OCI-LY7 (cell line): Measurements from ENCODE around the gene DCLRE1B. TPM values are rescaled to one million over a fixed set of nuclear protein-coding genes. Genes with fewer than 3 reads are reported as not detected.

Experiments used
- BruUV-seq: library from RNA; stranded (reverse); fragments of 400-500 nt; replicated peaks from 2 replicates; lab custom pipeline; 2021; lab: Mats Ljungman, UMichigan
- CTCF ChIA-PET: fragments of 300-600 bp; sonication (Branson Sonifier 250); formaldehyde crosslinking; loops from one replicate; lab custom pipeline; 2022; ENCODE audit warnings: antibody characterized with exemption; ENCODE audit not compliant: unreplicated experiment; lab: Charles Lee
- POLR2A ChIA-PET: fragments of 300-600 bp; sonication (Branson Sonifier 250); formaldehyde crosslinking; loops from one replicate; lab custom pipeline; 2022; ENCODE audit warnings: antibody characterized with exemption; lab: Charles Lee
- DNase-seq: peaks from one replicate; pipeline ENCODE4 v3.0.0-alpha.2; 2015; ENCODE audit warnings: low spot score
- H2AFZ ChIP-seq: fragments of 200-600 bp; sonication (generic), shearing (Covaris generic); 2 replicates; pipeline ENCODE4 v1.6.1; 2014; ENCODE audit warnings: mild to moderate bottlenecking, antibody characterized with exemption, low read length, moderate library complexity
- H3K27ac ChIP-seq: fragments of 200-600 bp; sonication (generic); 2 replicates; pipeline ENCODE4 v1.5.1; 2014; ENCODE audit warnings: mixed run types, low read depth, mild to moderate bottlenecking, moderate library complexity, low read length, inconsistent platforms; ENCODE audit not compliant: poor library complexity, severe bottlenecking
- H3K36me3 ChIP-seq: fragments of 200-600 bp; sonication (generic); 2 replicates; pipeline ENCODE4 v1.6.1; 2014; ENCODE audit warnings: mild to moderate bottlenecking, antibody characterized with exemption, low read length, moderate library complexity, mixed read lengths; ENCODE audit not compliant: insufficient read depth
- H3K4me1 ChIP-seq: fragments of 200-600 bp; sonication (generic); 2 replicates; pipeline ENCODE4 v1.5.1; 2014; ENCODE audit warnings: mild to moderate bottlenecking, low read length; ENCODE audit not compliant: insufficient read depth, poor library complexity, severe bottlenecking
- H3K4me2 ChIP-seq: fragments of 200-600 bp; sonication (generic); 2 replicates; pipeline ENCODE4 v1.6.1; 2014; ENCODE audit warnings: mild to moderate bottlenecking, low read length
- H3K4me3 ChIP-seq: fragments of 200-600 bp; sonication (generic); 2 replicates; pipeline ENCODE4 v1.5.1; 2014; ENCODE audit warnings: mild to moderate bottlenecking, low read depth, low read length; ENCODE audit not compliant: poor library complexity, severe bottlenecking
- H3K79me2 ChIP-seq: fragments of 200-600 bp; sonication (generic); 2 replicates; pipeline ENCODE4 v1.6.1; 2016; ENCODE audit warnings: low read depth, mild to moderate bottlenecking, low read length, moderate library complexity, mixed read lengths; ENCODE audit not compliant: insufficient read depth
- H3K9me2 ChIP-seq: fragments of 200-600 bp; sonication (generic); 2 replicates; pipeline ENCODE4 v1.6.1; 2016; ENCODE audit warnings: mild to moderate bottlenecking, low read length, mixed read lengths; ENCODE audit not compliant: insufficient read depth
- H3K9me3 ChIP-seq: fragments of 200-600 bp; sonication (generic); 2 replicates; pipeline ENCODE4 v1.6.1; 2014; ENCODE audit warnings: mild to moderate bottlenecking, mixed run types, low read length, mixed read lengths
- H4K20me1 ChIP-seq: fragments of 200-600 bp; sonication (generic); 2 replicates; pipeline ENCODE4 v1.6.1; 2014; ENCODE audit warnings: mild to moderate bottlenecking, antibody characterized with exemption, low read length, moderate library complexity, mixed read lengths; ENCODE audit not compliant: insufficient read depth
- EZH2phosphoT487 ChIP-seq: fragments of 200-600 bp; sonication (generic); IDR thresholded peaks from 2 replicates; pipeline ENCODE4 v1.6.1; 2018; ENCODE audit warnings: low read depth, borderline replicate concordance, mild to moderate bottlenecking, mixed run types, antibody characterized with exemption, low read length, moderate library complexity, mixed read lengths
- intact Hi-C: fragments of 100-400 bp; cut with micrococcal nuclease; formaldehyde crosslinking; loops from one replicate; pipeline ENCODE4 v1.10.0; 2022; ENCODE audit not compliant: unreplicated experiment
- total RNA-seq, 2 experiments: library from RNA; depleted of rRNA in 1 of 2; stranded (reverse); fragments of >200 nt in 1 of 2; shearing (Covaris generic) in 1 of 2; gene quantifications; 2 replicates each; pipeline ENCODE4 v1.2.3, GENCODE V29; 2014 to 2022
- TF ChIP-seq, protein P1 (sequence below): fragments of 200-600 bp; sonication (generic); conservative IDR thresholded peaks from 2 replicates; pipeline ENCODE4 v1.5.1; 2014; ENCODE audit warnings: mild to moderate bottlenecking, antibody characterized with exemption, low read length, moderate library complexity, mixed read lengths

The DCLRE1B gene
- total RNA-seq, 2 experiments from 2014 or later: 17.3 to 20.8 TPM

DNA sequence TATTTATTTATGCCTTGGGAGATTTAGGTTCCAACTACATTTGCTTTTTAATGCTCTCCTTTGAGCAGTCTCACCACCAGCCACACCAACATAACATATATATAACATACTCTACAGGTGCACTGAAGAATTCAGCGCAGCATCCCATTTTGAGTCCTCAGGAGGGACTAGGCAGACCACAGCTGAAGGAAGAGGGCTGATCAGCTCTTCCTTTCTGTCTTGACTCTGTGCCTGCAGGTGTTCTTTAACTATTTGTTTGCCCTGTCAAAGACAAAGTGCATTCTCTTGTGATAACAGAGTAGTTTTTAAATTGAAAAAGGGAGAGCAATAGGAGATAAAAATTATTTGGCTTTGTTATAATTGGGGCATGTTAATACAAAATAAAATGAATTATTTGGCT is 41.0 kb downstream of the DCLRE1B start:
- TF ChIP-seq, protein P1, sequence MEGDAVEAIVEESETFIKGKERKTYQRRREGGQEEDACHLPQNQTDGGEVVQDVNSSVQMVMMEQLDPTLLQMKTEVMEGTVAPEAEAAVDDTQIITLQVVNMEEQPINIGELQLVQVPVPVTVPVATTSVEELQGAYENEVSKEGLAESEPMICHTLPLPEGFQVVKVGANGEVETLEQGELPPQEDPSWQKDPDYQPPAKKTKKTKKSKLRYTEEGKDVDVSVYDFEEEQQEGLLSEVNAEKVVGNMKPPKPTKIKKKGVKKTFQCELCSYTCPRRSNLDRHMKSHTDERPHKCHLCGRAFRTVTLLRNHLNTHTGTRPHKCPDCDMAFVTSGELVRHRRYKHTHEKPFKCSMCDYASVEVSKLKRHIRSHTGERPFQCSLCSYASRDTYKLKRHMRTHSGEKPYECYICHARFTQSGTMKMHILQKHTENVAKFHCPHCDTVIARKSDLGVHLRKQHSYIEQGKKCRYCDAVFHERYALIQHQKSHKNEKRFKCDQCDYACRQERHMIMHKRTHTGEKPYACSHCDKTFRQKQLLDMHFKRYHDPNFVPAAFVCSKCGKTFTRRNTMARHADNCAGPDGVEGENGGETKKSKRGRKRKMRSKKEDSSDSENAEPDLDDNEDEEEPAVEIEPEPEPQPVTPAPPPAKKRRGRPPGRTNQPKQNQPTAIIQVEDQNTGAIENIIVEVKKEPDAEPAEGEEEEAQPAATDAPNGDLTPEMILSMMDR: no peak
- no peak for TF ChIP-seq EZH2phosphoT487
- CTCF ChIA-PET: interaction anchor here (1.2 kb wide), 1 partner anchor 76 kb away, joined by 3 read pairs; no protein-coding TSS in a partner anchor
- no TSS peak for BruUV-seq

DNA sequence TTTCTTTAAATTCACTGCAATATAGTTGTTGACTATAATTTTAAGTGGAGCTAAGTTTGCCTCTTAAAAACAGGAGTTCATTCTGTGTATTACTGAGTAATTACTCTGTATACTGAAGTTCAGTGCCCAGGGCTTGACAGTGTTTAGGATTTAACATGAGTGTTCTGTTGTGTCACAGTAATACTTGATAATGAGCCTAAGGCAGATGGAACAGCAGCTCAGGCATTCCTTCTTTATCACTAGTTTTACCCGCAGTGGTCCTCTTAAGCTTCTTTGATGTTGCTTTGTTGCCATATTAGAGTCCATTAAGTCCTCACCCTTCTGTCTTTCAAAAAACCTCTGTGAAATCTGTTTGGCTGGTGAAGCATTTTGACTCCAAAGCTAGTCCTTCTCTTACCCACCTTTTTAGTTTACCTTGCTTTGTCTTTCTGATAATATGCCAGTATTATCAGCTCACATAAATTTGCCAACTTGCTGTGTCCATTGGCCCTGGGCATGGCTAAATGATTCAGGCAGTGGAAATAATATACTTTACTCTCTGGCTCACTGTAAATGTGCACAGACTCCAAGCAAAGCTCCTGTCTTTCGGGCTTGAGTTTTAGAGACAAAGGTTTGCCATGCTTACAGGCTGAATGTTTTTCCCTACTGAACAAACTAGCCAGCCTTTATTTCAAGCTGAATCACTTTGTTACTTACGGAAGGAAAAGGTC is 41.7 kb downstream of the DCLRE1B start:
- TF ChIP-seq EZH2phosphoT487: no peak
- TF ChIP-seq, protein P1: no peak
- BruUV-seq: no TSS peak
- peaks cover 59% of the 10 kb centered on the region for H3K4me1 ChIP-seq

More for the DNA sequence above, 41.0 kb downstream of the DCLRE1B start:
- POLR2A ChIA-PET: interaction anchor here (0.5 to 3.2 kb wide), 19 partner anchors 9 to 566 kb away, joined by 3 to 29 read pairs (median 4); partner anchors contain the start of genes DCLRE1B, HIPK1 and PHTF1
- peaks cover 96% of the 10 kb centered on the region for H3K79me2 ChIP-seq
- intact Hi-C loops: loop anchor here (1.0 to 10.0 kb wide), 4 partner anchors 16 to 991 kb away; partner anchors contain the start of genes CSDE1, RSBN1 and SLC16A1
- peaks cover 21% of the 10 kb centered on the region; the same call in 1 of the 2 replicates for H3K9me3 ChIP-seq
- peak overlapping the region; percentile 50 for H3K4me3 ChIP-seq
- H4K20me1 ChIP-seq: no peaks in the 10 kb centered on the region
- no peak overlapping the region for H2AFZ ChIP-seq
- peak; percentile 89 for DNase-seq
- peaks cover 65% of the 10 kb centered on the region for H3K4me1 ChIP-seq
- peak overlapping the region; percentile 69 for H3K4me2 ChIP-seq
- H3K36me3 ChIP-seq: peaks cover 51% of the 10 kb centered on the region
- no peaks in the 10 kb centered on the region for H3K9me2 ChIP-seq
- H3K27ac ChIP-seq: peak overlapping the region; percentile 88

More for the DNA sequence above, 41.7 kb downstream of the DCLRE1B start:
- intact Hi-C loops: loop anchor here (1.0 to 10.0 kb wide), 4 partner anchors 17 to 992 kb away; partner anchors contain the start of genes CSDE1, RSBN1 and SLC16A1
- peak overlapping the region; percentile 69 for H3K4me2 ChIP-seq
- peak overlapping the region; percentile 88 for H3K27ac ChIP-seq
- no peaks in the 10 kb centered on the region for H3K9me2 ChIP-seq
- POLR2A ChIA-PET: interaction anchor here (0.6 to 3.2 kb wide), 21 partner anchors 9 to 358 kb away, joined by 3 to 29 read pairs (median 4); partner anchors contain the start of genes DCLRE1B, HIPK1 and PHTF1
- CTCF ChIA-PET: interaction anchor here (0.6 to 1.2 kb wide), 2 partner anchors 76 to 246 kb away, joined by 3 read pairs; no protein-coding TSS in a partner anchor
- DNase-seq: no peak
- peak overlapping the region; percentile 50 for H3K4me3 ChIP-seq
- H3K9me3 ChIP-seq: peaks cover 21% of the 10 kb centered on the region; the same call in 1 of the 2 replicates
- H3K36me3 ChIP-seq: peaks cover 52% of the 10 kb centered on the region
- H4K20me1 ChIP-seq: no peaks in the 10 kb centered on the region
- peak overlapping the region; percentile 4; the same call in 1 of the 2 replicates for H2AFZ ChIP-seq
- H3K79me2 ChIP-seq: peaks cover 98% of the 10 kb centered on the region
